Measurements from ENCODE around the gene HEPN1.
A peak's percentile ranks its signal among the peaks of the same experiment; 100 is the strongest.

Gene HEPN1

GRCh38 chr11:124918950-124919349 lies at the start of gene HEPN1:
Gene HEPN1, plus strand, starts transcription at chr11:124919250.
- no peak for DNase-seq

GRCh38 chr11:124869331-124869730 lies 49.7 kb upstream of the HEPN1 start:
- no peak for DNase-seq

- DNase-seq = no peak
These were observed 49.1 kb upstream of the HEPN1 start for GRCh38 chr11:124869856-124870387.

GRCh38 chr11:124870430-124870829 lies 48.6 kb upstream of the HEPN1 start:
- no peak for DNase-seq

- no peak for DNase-seq
These were observed 46.8 kb upstream of the HEPN1 start for GRCh38 chr11:124872280-124872679.

GRCh38 chr11:124872741-124873140 lies 46.3 kb upstream of the HEPN1 start:
- no peak for DNase-seq

GRCh38 chr11:124873951-124874350 lies 45.1 kb upstream of the HEPN1 start:
- DNase-seq = no peak

- DNase-seq = no peak
These were observed 44.3 kb upstream of the HEPN1 start for GRCh38 chr11:124874571-124875255.

- DNase-seq = no peak
These were observed 43.6 kb upstream of the HEPN1 start for GRCh38 chr11:124875401-124875800.

- DNase-seq = peak; percentile 90
These were observed 42.9 kb upstream of the HEPN1 start for GRCh38 chr11:124875943-124876817.

GRCh38 chr11:124876818-124877630 lies 42.0 kb upstream of the HEPN1 start:
- no peak for DNase-seq

- no peak for DNase-seq
These were observed 41.5 kb upstream of the HEPN1 start for GRCh38 chr11:124877631-124877909.

GRCh38 chr11:124877910-124878758 lies 40.9 kb upstream of the HEPN1 start:
- no peak for DNase-seq

GRCh38 chr11:124878759-124879492 lies 40.1 kb upstream of the HEPN1 start:
- no peak for DNase-seq

GRCh38 chr11:124879493-124880289 lies 39.4 kb upstream of the HEPN1 start:
- DNase-seq = no peak

- no peak for DNase-seq
These were observed 38.8 kb upstream of the HEPN1 start for GRCh38 chr11:124880290-124880611.

- DNase-seq = no peak
These were observed 38.1 kb upstream of the HEPN1 start for GRCh38 chr11:124880958-124881357.

- no peak for DNase-seq
These were observed 36.5 kb upstream of the HEPN1 start for GRCh38 chr11:124882339-124883071.

- DNase-seq = no peak
These were observed 34.7 kb upstream of the HEPN1 start for GRCh38 chr11:124884340-124884739.

GRCh38 chr11:124884869-124885479 lies 34.1 kb upstream of the HEPN1 start:
- DNase-seq = no peak
